GM06990 (cell line): Measurements from ENCODE around the gene PDE8B.

Experiments
- DNase-seq: peaks from one replicate; pipeline ENCODE4 v3.0.0-alpha.2; 2011; ENCODE audit not compliant: insufficient read length; ENCODE audit errors: extremely low read depth
- H3K27me3 ChIP-seq: replicated peaks from 2 replicates; pipeline ENCODE4 v1.6.0; 2011; ENCODE audit warnings: low read length; ENCODE audit not compliant: control insufficient read depth, insufficient read depth
- H3K36me3 ChIP-seq: 2 replicates; pipeline ENCODE4 v1.5.1; 2011; ENCODE audit warnings: low read length; ENCODE audit not compliant: control insufficient read depth, insufficient read depth
- H3K4me3 ChIP-seq: replicated peaks from 2 replicates; pipeline ENCODE4 v1.5.1; 2011; ENCODE audit warnings: low read depth, mild to moderate bottlenecking, control low read depth, low read length
- TF ChIP-seq, protein P1 (sequence below): IDR thresholded peaks from 2 replicates; pipeline ENCODE4 v1.5.1; 2011; ENCODE audit warnings: low read length, control low read depth, mild to moderate bottlenecking, inconsistent platforms; ENCODE audit not compliant: insufficient read depth, poor library complexity, severe bottlenecking

Gene PDE8B

DNA sequence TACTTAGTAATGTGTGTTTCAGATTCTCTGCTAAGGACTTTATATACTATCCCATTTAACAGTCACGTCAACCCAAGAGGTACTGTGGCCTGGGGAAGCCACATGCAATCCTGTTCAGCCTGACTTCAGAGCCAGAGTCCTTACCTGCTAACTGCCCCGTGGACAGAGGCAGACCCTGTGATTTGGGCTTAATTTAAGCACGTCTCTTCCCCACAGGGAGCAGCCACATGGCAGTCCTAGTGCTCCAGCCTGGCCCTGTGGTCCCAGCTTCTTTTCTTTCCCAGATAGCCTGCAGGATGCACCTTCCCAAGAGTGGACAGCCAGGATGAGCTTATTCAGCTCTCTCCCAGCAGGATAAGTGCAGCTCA, 71.5 kb downstream of the PDE8B start:
- DNase-seq, result no peak
- TF ChIP-seq, protein P1, sequence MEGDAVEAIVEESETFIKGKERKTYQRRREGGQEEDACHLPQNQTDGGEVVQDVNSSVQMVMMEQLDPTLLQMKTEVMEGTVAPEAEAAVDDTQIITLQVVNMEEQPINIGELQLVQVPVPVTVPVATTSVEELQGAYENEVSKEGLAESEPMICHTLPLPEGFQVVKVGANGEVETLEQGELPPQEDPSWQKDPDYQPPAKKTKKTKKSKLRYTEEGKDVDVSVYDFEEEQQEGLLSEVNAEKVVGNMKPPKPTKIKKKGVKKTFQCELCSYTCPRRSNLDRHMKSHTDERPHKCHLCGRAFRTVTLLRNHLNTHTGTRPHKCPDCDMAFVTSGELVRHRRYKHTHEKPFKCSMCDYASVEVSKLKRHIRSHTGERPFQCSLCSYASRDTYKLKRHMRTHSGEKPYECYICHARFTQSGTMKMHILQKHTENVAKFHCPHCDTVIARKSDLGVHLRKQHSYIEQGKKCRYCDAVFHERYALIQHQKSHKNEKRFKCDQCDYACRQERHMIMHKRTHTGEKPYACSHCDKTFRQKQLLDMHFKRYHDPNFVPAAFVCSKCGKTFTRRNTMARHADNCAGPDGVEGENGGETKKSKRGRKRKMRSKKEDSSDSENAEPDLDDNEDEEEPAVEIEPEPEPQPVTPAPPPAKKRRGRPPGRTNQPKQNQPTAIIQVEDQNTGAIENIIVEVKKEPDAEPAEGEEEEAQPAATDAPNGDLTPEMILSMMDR, result no peak
- Histone ChIP-seq H3K4me3 (no peak overlapping the region), H3K27me3 (no peaks in the 10 kb centered on the region; the same call in 1 of the 2 replicates), H3K36me3 (no peaks in the 10 kb centered on the region)

DNA sequence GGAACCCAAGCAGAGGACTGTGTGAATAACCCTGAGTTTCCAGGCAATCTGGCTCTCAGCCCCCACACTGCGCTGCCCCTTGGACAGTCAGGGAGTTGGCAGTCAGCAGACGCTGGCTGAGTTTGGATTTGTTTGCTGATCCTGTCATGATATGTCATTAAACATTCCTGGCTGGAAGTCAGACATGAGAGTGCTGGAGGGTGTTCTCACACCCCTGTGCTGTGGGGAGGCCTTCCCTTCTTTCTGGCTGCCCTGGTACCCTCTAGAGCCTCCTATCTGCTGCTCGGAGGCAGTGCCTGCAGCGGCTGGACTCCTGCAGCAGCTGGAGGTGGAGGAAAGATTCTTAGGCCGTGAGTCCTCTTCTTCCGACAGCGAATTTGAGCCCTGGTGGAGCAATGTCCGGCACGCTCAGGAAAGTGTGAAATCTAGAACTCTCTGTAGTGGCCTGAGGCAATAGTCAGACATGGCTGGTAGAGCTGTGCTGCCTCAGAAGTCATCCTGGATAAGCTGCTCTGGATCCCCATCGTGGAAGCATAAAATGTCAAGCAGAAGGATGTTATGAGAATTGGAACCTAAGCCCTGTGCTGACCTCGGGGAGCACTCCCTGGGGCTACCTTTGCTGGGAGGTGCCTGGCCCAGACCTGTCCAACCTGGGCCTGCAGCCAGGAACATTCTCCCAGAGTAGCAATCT, 72.0 kb downstream of the PDE8B start:
- Histone ChIP-seq H3K4me3 (no peak overlapping the region), H3K36me3 (no peaks in the 10 kb centered on the region), H3K27me3 (no peaks in the 10 kb centered on the region; the same call in 1 of the 2 replicates)
- TF ChIP-seq, protein P1, result no peak
- no peak for DNase-seq

DNA sequence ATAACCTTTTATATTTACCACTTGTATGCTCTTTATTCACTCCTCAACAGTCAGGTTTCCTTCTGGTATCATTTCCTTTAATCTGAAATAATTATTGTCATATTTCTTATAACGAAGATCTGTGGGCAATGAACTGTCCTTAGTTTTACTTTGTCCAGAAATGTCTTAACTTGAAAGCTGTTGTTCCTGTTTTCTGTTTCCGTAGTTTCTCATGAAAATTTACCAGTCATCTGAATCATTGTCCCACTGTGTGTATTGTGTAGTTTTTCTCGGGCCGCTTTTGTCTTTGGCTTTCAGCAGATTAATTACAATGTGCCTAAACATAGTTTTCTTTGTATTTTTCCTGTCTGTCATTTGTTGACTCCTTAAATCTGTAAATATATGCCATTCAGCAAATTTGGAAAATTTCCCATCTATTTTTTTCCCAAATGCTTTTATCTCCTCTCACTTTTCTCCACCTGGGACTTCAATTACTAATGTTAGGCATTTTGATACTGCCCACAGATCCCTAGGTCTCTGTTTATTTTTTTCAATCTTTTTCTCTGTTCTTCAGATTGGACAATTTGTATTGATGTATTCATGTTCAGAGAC, 74.9 kb downstream of the PDE8B start:
- Histone ChIP-seq H3K36me3 (no peaks in the 10 kb centered on the region), H3K4me3 (no peak overlapping the region), H3K27me3 (no peaks in the 10 kb centered on the region; the same call in 1 of the 2 replicates)
- no peak for DNase-seq
- TF ChIP-seq, protein P1, result no peak

DNA sequence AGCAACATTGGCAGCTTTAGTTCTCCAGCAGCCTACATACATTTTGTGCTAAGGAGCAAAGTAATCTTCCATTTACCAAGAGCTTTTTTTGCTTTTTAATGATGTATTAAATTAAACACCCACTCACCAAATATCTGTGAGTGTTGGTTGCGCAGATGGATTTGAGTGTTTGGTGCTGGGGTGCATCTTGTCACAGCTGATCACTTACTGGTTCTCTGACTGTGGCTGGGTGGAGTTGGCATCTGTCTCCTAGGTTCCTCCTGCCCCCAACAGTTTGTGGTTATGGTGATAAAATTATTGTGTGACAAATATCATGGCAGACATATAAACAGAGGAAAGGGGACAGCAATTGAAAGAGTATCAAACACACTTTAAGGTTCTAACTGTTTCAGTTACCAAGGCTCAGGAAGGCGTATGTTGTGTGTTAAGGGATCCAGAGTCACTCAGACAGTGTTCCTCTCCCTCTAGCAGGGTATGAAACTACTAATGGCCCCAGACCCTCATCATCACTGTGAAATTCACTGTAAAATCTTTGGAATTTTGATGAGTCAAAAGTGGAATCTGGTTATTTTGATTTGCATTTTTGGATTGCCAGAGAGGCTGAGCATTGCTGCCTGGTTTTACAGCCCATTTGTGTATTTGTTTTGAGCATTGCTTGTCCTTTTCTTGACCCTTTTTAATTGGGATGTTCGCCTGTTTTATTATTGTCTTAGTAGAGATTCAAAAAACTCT, 81.7 kb downstream of the PDE8B start:
- DNase-seq, result no peak
- Histone ChIP-seq H3K36me3 (no peaks in the 10 kb centered on the region), H3K4me3 (no peak overlapping the region), H3K27me3 (no peaks in the 10 kb centered on the region)
- TF ChIP-seq, protein P1, result no peak

DNA sequence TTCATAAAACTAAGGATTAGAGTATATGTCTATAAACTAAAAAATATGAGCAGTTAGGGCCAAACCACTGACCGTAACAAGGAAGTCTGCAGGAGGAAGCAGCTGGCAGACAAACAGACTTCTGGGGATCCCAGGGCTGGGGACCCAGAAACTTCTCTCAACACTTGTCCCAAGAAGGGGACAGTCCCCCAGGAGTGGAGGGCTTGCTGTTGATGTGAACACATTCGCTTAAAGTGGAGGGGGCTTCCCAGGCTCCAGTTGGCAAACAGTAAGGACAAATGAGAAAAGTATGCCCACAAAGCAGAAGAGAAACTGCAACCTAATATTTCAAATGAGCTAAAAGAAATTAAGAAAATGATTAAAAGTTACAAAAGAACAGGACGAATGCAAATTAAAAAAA, 83.7 kb downstream of the PDE8B start:
- no peak overlapping the region for H3K4me3 ChIP-seq

More for the DNA sequence above, 83.7 kb downstream of the PDE8B start:
- TF ChIP-seq, protein P1, result no peak
- Histone ChIP-seq H3K27me3 (no peaks in the 10 kb centered on the region), H3K36me3 (no peaks in the 10 kb centered on the region)
- no peak for DNase-seq
